Measurements from ENCODE around the gene B4GALT5.
"Not testable (repeated sequence)": the region's sequence is repeated elsewhere in the genome, so short reads cannot be mapped to it uniquely, and the experiment has no call there.

B4GALT5 gene

DNA sequence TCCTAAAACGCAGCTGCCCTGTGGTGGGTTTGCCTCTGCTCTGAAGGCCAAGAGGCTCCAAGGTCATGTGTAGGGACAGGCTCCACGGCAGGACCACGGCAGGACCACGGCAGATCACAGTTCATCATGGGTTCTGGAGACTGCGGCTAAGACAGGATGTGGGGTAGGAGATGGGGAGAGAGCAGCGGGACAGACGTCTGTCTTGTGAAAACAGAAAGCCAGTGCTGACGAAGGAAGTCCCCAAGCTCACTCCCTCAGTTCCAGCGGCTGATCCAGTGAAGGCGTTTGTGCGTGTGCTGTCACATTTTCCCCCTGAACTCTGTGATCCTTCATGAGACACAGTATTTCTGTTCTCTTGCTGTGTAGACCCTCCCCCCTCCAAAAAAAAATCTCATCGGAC lies 77.8 kb downstream of the B4GALT5 start:
- H3K27me3 Mint-ChIP-seq, result no peaks in the 10 kb centered on the region
- peak overlapping the region; percentile 13 for H3K27ac Mint-ChIP-seq
- no peak overlapping the region for H3K4me3 Mint-ChIP-seq
- H3K9me3 Mint-ChIP-seq, result no peaks in the 10 kb centered on the region
- peaks cover 12% of the 10 kb centered on the region for H3K4me1 Mint-ChIP-seq (ENCODE audit: low read depth)
- H3K36me3 Mint-ChIP-seq (ENCODE audit: low read depth), result peaks cover 88% of the 10 kb centered on the region
- intact Hi-C loops (cut with micrococcal nuclease), result no loop called here

DNA sequence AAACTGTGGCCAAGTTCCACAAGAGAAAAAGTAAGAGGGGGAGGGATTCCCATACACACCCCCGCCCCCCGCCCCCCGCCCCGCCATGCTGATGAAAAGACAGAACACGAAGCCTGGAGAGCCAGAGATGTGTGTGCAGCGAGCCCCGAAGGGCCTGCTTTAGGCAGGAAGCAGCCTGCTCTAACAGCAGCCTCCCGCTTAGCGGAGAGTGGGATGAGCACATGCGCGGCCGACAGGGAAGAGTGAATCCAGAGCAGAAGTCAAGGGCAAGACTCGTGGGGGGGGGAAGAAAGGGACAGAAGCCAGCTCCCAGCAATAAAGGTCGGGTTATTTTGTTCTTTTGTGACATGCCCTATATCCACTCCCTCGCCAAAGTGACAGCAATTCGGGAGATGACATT lies 78.5 kb downstream of the B4GALT5 start:
- intact Hi-C loops (cut with micrococcal nuclease), result no loop called here
- H3K36me3 Mint-ChIP-seq (ENCODE audit: low read depth), result peaks cover 82% of the 10 kb centered on the region
- H3K4me3 Mint-ChIP-seq, result no peak overlapping the region
- no peaks in the 10 kb centered on the region for H3K9me3 Mint-ChIP-seq
- H3K27ac Mint-ChIP-seq, result no peak overlapping the region
- H3K4me1 Mint-ChIP-seq (ENCODE audit: low read depth), result peaks cover 12% of the 10 kb centered on the region
- H3K27me3 Mint-ChIP-seq, result no peaks in the 10 kb centered on the region

- Mint-ChIP-seq H3K4me1 (ENCODE audit: low read depth) (peaks cover 12% of the 10 kb centered on the region), H3K27ac (no peak overlapping the region), H3K4me3 (no peak overlapping the region), H3K9me3 (no peaks in the 10 kb centered on the region), H3K36me3 (ENCODE audit: low read depth) (peaks cover 76% of the 10 kb centered on the region), H3K27me3 (no peaks in the 10 kb centered on the region)
- intact Hi-C loops (cut with micrococcal nuclease), result no loop called here
These were observed 79.6 kb downstream of the B4GALT5 start for GRCh38 chr20:49634116-49634515.

GRCh38 chr20:49633643-49634042 lies 80.0 kb downstream of the B4GALT5 start:
- no peaks in the 10 kb centered on the region for H3K9me3 Mint-ChIP-seq
- intact Hi-C loops (cut with micrococcal nuclease), result no loop called here
- peaks cover 12% of the 10 kb centered on the region for H3K4me1 Mint-ChIP-seq (ENCODE audit: low read depth)
- no peaks in the 10 kb centered on the region for H3K27me3 Mint-ChIP-seq
- no peak overlapping the region for H3K4me3 Mint-ChIP-seq
- peaks cover 76% of the 10 kb centered on the region for H3K36me3 Mint-ChIP-seq (ENCODE audit: low read depth)
- no peak overlapping the region for H3K27ac Mint-ChIP-seq

DNA sequence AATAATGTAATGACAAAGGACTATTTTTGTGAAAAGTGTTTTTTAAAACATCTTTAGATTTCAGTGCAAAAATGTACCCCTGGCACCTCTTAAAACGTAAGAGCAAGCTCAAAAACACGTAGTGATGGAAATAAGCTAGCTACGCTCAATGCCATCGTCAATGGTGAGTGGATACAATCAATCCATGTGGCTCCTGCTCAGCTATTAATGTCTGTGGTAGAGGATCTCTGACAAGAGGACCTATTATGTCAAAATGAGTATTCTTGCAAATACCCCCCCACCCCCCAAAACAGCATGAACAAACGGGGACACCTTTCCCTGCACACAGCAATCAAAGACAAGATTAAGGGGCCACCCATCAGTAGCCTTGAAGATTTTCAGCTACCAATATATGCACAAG lies 80.7 kb downstream of the B4GALT5 start:
- H3K36me3 Mint-ChIP-seq (ENCODE audit: low read depth), result peaks cover 72% of the 10 kb centered on the region
- intact Hi-C loops (cut with micrococcal nuclease), result no loop called here
- H3K4me1 Mint-ChIP-seq (ENCODE audit: low read depth), result peaks cover 12% of the 10 kb centered on the region
- H3K27me3 Mint-ChIP-seq, result no peaks in the 10 kb centered on the region
- no peak overlapping the region for H3K27ac Mint-ChIP-seq
- H3K4me3 Mint-ChIP-seq, result no peak overlapping the region
- H3K9me3 Mint-ChIP-seq, result no peaks in the 10 kb centered on the region

DNA sequence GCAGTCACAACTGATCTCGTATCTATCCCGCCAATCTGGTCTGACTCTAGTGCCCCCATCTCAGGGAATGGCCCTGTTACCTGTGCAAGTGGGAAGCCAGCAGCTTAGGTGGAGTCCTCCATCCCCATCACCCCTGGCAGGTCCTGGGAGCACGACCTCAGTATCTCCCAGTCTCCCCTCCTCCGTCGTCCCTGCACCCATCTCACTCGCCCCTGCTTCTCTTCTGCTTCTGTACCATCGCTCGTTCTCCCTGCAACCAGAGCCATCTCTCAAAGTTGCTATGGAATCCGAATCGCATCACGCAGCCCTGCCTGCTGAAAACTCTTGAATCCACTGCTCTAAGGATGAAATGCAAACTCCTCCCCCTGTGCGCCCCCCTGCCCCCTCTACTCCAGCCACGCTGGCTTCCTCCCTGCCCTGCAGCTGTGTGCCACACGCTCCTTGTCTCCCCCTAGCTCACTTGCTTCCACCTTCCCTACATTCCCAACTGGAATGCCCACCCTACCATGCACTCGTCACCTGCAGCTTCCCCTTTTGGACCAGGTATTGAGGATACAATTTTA lies 81.7 kb downstream of the B4GALT5 start:
- Mint-ChIP-seq H3K4me3 (no peak overlapping the region), H3K4me1 (ENCODE audit: low read depth) (peaks cover 12% of the 10 kb centered on the region), H3K9me3 (no peaks in the 10 kb centered on the region), H3K36me3 (ENCODE audit: low read depth) (peaks cover 61% of the 10 kb centered on the region), H3K27ac (peak overlapping the region; percentile 25), H3K27me3 (no peaks in the 10 kb centered on the region)
- intact Hi-C loops (cut with micrococcal nuclease), result no loop called here

- Mint-ChIP-seq H3K27me3 (no peaks in the 10 kb centered on the region), H3K4me1 (ENCODE audit: low read depth) (peaks cover 13% of the 10 kb centered on the region)
These were observed 82.5 kb downstream of the B4GALT5 start for GRCh38 chr20:49631061-49631716.

DNA sequence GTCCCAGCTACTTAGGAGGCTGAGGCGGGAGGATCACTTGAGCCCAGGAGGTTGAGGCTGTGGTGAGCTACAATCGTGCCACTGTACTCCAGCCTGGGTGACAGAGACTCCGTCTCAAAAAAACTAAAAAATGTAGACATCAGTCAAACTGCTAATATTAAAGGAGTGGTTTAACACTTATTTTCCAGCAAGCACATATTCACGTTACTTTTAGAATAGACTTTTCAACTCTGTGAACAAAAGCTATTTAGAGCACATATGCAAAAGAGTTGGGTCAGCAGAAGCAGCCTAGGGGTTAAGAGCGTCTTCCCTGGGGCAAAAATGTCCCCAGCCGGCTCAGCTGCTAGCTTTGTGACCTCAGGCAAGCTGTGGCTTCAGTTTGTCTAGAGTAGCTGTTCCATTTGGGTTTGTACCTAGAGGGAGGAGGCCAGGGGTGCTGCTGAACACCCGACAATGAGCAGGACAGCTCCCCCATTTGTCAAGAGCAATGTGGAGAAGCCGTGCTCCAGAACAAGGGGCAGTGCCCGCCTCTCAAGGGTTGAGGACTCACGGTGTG lies 83.2 kb downstream of the B4GALT5 start:
- H3K36me3 Mint-ChIP-seq (ENCODE audit: low read depth), result peaks cover 46% of the 10 kb centered on the region
- intact Hi-C loops (cut with micrococcal nuclease), result no loop called here
- H3K27ac Mint-ChIP-seq, result peak overlapping the region; percentile 25
- peaks cover 20% of the 10 kb centered on the region for H3K4me1 Mint-ChIP-seq (ENCODE audit: low read depth)
- no peaks in the 10 kb centered on the region for H3K27me3 Mint-ChIP-seq
- H3K4me3 Mint-ChIP-seq, result no peak overlapping the region
- H3K9me3 Mint-ChIP-seq, result no peaks in the 10 kb centered on the region

More at GRCh38 chr20:49631061-49631716, 82.5 kb downstream of the B4GALT5 start:
- Mint-ChIP-seq H3K27ac (peak overlapping the region; percentile 25), H3K36me3 (ENCODE audit: low read depth) (peaks cover 53% of the 10 kb centered on the region), H3K9me3 (no peaks in the 10 kb centered on the region), H3K4me3 (no peak overlapping the region)
- intact Hi-C loops (cut with micrococcal nuclease), result no loop called here

DNA sequence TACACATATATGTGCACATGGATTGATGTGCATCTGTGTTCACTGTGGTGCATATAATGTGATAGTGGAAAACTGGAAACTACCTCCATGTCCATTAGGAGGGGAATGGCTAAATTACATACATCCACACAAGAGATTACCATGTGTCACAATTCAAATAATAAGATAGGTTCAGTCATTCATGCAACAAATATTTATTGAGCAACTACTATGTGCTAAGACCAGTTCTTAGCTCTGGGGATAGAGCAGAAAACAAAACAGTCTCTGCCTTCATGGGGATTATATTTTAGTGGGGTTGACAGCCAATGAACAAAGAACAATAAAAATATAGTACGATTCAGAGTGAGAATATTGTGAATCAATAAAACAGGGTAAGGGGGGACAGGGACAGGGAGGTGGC lies 84.1 kb downstream of the B4GALT5 start:
- intact Hi-C loops (cut with micrococcal nuclease), result no loop called here
- H3K27me3 Mint-ChIP-seq, result no peaks in the 10 kb centered on the region
- H3K9me3 Mint-ChIP-seq, result no peaks in the 10 kb centered on the region
- peaks cover 37% of the 10 kb centered on the region for H3K36me3 Mint-ChIP-seq (ENCODE audit: low read depth)
- peaks cover 21% of the 10 kb centered on the region for H3K4me1 Mint-ChIP-seq (ENCODE audit: low read depth)
- H3K4me3 Mint-ChIP-seq, result no peak overlapping the region
- no peak overlapping the region for H3K27ac Mint-ChIP-seq

DNA sequence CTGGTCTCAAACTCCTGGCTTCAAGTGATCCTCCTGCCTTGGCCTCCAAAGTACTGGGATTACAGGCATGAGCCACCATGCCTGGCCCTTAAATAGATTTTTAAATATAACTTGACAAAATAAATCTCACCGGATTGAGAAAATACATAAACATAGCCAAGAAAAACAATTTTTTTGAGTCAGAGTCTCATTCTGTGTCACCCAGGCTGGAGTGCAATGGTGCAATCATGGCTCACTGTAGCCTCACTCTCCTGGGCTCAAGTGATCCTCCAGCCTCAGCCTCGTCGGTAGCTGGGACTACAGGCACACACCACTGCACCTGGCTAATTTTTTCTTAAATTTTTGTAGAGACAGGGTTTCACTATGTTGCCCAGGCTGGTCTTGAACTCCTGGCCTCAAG lies 85.4 kb downstream of the B4GALT5 start:
- H3K27ac Mint-ChIP-seq; H3K9me3 Mint-ChIP-seq; H3K27me3 Mint-ChIP-seq; H3K4me3 Mint-ChIP-seq; intact Hi-C loops (cut with micrococcal nuclease): not testable (repeated sequence)
- Mint-ChIP-seq H3K4me1 (ENCODE audit: low read depth) (peaks cover 21% of the 10 kb centered on the region), H3K36me3 (ENCODE audit: low read depth) (peaks cover 24% of the 10 kb centered on the region)

DNA sequence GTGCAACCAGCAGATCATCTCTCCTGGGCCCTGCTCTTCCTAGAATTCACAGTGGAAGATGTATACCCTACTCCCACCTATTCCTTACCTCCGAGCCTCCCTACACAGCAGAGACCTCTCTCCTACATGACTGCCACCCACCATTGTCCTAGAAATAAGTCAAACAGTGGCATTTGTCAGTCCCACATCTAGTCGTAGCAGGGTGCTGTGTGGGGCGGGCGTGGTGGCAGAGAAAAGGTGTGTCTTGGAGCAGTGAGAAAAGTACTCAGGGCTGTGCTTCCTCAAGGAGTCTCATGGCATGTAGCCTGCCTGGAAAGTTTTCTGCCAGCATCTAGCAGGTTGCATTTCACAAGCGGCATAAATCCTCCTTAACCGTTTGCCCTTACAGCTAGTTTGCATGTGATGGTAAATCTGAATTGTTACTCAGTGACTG lies 86.3 kb downstream of the B4GALT5 start:
- Mint-ChIP-seq H3K4me3 (no peak overlapping the region), H3K27me3 (no peaks in the 10 kb centered on the region), H3K36me3 (ENCODE audit: low read depth) (peaks cover 17% of the 10 kb centered on the region), H3K4me1 (ENCODE audit: low read depth) (peaks cover 21% of the 10 kb centered on the region), H3K27ac (no peak overlapping the region), H3K9me3 (no peaks in the 10 kb centered on the region)
- intact Hi-C loops (cut with micrococcal nuclease), result no loop called here

- not testable (repeated sequence) for H3K4me1 Mint-ChIP-seq (ENCODE audit: low read depth); H3K36me3 Mint-ChIP-seq (ENCODE audit: low read depth); H3K27ac Mint-ChIP-seq
These were observed 88.7 kb downstream of the B4GALT5 start for GRCh38 chr20:49624988-49625387.

DNA sequence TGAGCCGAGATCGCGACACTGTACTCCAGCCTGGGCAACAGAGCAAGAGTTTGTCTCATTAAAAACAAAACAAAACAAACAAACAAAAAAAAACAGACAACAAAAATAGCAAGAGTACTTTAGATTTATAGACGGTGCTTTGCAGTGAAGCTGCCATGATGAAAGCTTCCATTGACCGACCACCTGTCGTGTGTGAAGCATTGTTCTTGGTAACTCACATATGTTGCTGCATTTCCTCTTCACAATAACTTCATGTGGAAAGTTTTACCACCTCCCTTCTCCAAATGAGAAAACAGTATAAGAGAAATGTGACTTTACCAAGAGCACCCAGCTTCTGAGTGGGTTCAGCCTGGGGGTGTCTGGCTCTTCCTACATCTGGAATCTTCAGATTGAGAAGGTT lies 89.4 kb downstream of the B4GALT5 start:
- Mint-ChIP-seq H3K4me1 (ENCODE audit: low read depth) (peaks cover 9% of the 10 kb centered on the region), H3K27me3 (peaks cover 3% of the 10 kb centered on the region), H3K9me3 (no peaks in the 10 kb centered on the region), H3K36me3 (ENCODE audit: low read depth) (no peaks in the 10 kb centered on the region), H3K27ac (no peak overlapping the region), H3K4me3 (no peak overlapping the region)
- intact Hi-C loops (cut with micrococcal nuclease), result no loop called here

More at GRCh38 chr20:49624988-49625387, 88.7 kb downstream of the B4GALT5 start:
- H3K9me3 Mint-ChIP-seq; H3K27me3 Mint-ChIP-seq; H3K4me3 Mint-ChIP-seq; intact Hi-C loops (cut with micrococcal nuclease): not testable (repeated sequence)

GRCh38 chr20:49622243-49622642 lies 91.4 kb downstream of the B4GALT5 start:
- intact Hi-C loops (cut with micrococcal nuclease), result no loop called here
- Mint-ChIP-seq H3K36me3 (ENCODE audit: low read depth) (no peaks in the 10 kb centered on the region), H3K27ac (no peak overlapping the region)

More at GRCh38 chr20:49622243-49622642, 91.4 kb downstream of the B4GALT5 start:
- no peak overlapping the region for H3K4me3 Mint-ChIP-seq
- H3K27me3 Mint-ChIP-seq, result peaks cover 3% of the 10 kb centered on the region
- peaks cover 9% of the 10 kb centered on the region for H3K4me1 Mint-ChIP-seq (ENCODE audit: low read depth)
- no peaks in the 10 kb centered on the region for H3K9me3 Mint-ChIP-seq

All from dendritic cell treated with granulocyte-macrophage colony-stimulating factor and Interleukin-4, amounts not matched to agents 40 ng/mL and 50 ng/mL, for 4 days (primary cell).